AG09319 (cell line): ENCODE data around the gene HIBCH.
"Not testable (repeated sequence)": the region's sequence is repeated elsewhere in the genome, so short reads cannot be mapped to it uniquely, and the experiment has no call there.

ENCODE experiments used
- DNase-seq: peaks from one replicate; pipeline ENCODE4 v3.0.0-alpha.2; 2010; ENCODE audit warnings: low read depth; ENCODE audit errors: extremely low read depth
- TF ChIP-seq, protein P1 (sequence below): IDR thresholded peaks from 2 replicates; pipeline ENCODE4 v1.5.1; 2011; ENCODE audit warnings: low read depth, mild to moderate bottlenecking, inconsistent platforms, low read length, moderate library complexity

HIBCH gene

DNA sequence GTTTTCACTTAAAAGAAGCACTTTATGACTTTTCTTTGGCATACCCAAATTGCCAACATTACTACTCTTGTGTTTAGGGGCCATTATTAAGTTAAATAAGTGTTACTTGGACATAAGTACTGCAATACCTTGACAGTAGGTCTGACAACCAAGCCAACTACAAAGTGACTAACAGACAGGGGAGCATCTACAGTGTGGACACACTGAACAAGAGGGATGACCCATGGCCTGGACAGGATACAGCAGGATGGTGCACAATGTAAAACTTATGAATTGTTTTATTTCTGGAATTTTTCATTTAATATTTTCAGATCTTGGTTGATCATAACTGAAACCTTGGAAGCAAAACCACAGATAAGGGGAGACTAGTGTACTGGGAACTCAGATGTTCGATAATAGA, 19.8 kb upstream of the HIBCH start:
- DNase-seq = no peak
- TF ChIP-seq, protein P1, sequence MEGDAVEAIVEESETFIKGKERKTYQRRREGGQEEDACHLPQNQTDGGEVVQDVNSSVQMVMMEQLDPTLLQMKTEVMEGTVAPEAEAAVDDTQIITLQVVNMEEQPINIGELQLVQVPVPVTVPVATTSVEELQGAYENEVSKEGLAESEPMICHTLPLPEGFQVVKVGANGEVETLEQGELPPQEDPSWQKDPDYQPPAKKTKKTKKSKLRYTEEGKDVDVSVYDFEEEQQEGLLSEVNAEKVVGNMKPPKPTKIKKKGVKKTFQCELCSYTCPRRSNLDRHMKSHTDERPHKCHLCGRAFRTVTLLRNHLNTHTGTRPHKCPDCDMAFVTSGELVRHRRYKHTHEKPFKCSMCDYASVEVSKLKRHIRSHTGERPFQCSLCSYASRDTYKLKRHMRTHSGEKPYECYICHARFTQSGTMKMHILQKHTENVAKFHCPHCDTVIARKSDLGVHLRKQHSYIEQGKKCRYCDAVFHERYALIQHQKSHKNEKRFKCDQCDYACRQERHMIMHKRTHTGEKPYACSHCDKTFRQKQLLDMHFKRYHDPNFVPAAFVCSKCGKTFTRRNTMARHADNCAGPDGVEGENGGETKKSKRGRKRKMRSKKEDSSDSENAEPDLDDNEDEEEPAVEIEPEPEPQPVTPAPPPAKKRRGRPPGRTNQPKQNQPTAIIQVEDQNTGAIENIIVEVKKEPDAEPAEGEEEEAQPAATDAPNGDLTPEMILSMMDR = no peak

- TF ChIP-seq, protein P1 = no peak
- DNase-seq = no peak
These were observed 18.8 kb upstream of the HIBCH start for GRCh38 chr2:190338453-190338852.

GRCh38 chr2:190336420-190336819, 16.8 kb upstream of the HIBCH start:
- DNase-seq = no peak
- TF ChIP-seq, protein P1 = no peak

GRCh38 chr2:190335584-190335983, 16.0 kb upstream of the HIBCH start:
- not testable (repeated sequence) for DNase-seq

DNA sequence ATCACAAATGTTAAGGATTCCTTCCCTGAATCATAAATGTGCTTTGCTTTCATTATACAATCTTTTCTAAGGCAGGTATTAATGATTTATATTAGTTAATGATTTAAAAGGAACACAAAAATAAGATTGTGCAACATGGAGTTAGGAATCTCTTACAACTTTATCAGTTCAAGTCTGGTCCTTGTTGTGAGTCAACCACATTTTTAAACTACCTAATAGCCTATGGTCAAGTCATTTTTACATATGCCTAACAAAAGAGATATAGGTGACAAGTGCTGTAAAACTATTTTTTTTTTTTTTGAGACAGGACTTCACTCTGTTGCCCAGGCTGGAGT, 15.6 kb upstream of the HIBCH start:
- TF ChIP-seq, protein P1 = no peak
- no peak for DNase-seq

DNA sequence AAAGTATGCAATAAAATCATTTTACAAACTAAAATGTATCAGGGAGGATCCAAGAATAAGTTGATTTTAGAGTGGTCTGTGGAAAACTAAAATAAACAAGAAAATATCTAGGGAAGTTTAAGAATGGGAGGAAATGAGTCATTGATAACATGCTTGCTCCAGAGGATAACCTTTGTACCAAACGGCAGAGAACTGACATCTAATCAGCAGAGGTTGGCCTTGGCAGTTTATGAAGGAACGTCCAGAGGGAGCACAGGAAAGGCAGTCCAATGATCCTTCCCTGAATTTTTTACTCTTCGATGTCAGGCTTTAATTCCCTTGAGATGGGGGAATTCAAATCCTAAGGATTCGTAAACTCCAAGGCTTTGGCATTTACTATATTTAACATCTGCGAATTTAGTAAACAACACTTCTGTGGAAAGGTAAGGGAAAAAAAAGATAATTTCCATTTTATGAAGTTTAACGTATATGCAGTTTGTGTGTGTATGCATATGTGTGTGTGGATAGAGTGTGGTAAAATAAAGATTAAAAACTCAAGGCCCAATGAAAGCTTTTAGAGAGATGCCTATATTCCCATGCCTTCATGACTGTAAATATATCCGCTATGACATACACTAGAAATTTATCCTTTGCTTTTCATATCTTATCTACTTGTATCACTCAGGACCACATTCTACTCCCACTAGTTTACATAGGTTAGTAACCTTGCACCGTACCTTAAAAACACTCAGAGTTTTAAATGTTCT, 15.0 kb upstream of the HIBCH start:
- no peak for DNase-seq

DNA sequence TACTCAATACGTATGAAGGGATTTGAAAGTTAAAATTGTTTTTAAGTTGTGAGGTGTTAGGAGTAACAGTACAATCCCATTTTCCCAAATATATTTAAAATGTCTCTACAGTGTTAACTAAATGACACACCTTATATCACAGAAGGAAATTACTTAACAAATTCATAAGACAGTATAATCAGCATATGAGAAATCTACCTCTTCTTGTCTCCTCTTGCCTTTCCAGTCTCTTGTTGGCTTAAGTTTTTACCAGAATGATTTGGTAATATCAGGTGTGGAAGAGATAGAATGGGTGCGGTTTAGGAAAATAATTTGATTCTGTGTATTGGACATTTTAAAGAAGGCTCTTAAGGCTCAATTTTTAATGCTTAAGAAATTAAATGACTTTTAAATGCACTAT, 14.3 kb upstream of the HIBCH start:
- TF ChIP-seq, protein P1 = no peak

More for the DNA sequence above, 15.0 kb upstream of the HIBCH start:
- TF ChIP-seq, protein P1 = no peak

GRCh38 chr2:190333395-190333794, 13.8 kb upstream of the HIBCH start:
- no peak for DNase-seq
- TF ChIP-seq, protein P1 = no peak

More for the DNA sequence above, 14.3 kb upstream of the HIBCH start:
- DNase-seq = no peak
